ENCODE data around the gene KIAA0825.

KIAA0825 gene

DNA sequence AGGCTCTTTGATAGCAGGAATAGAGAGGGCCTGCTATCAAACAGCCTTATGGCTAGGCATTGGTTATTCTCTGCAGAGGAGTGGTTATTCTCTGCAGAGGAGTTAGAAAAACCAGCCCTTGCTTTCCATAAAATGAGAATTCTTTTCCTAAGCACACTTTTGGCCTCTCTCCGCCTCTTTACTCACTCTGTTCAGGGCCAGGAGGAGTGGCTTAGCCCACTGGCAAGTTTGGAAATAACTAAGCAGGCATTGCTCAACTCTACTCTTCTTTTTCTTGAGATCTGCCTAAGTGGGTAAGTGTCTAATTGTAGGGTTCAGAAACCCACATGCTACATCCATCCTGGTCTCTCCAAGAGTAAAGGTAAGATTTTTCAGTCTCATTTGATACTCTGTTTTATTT is 341.7 kb downstream of the KIAA0825 start:
- DNase-seq (ENCODE audit: low read depth), result no peak
- TF ChIP-seq, protein P1, sequence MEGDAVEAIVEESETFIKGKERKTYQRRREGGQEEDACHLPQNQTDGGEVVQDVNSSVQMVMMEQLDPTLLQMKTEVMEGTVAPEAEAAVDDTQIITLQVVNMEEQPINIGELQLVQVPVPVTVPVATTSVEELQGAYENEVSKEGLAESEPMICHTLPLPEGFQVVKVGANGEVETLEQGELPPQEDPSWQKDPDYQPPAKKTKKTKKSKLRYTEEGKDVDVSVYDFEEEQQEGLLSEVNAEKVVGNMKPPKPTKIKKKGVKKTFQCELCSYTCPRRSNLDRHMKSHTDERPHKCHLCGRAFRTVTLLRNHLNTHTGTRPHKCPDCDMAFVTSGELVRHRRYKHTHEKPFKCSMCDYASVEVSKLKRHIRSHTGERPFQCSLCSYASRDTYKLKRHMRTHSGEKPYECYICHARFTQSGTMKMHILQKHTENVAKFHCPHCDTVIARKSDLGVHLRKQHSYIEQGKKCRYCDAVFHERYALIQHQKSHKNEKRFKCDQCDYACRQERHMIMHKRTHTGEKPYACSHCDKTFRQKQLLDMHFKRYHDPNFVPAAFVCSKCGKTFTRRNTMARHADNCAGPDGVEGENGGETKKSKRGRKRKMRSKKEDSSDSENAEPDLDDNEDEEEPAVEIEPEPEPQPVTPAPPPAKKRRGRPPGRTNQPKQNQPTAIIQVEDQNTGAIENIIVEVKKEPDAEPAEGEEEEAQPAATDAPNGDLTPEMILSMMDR (conservative IDR thresholded peaks at IDR 0.05; ENCODE audit: low read depth, low read length), result no peak

DNA sequence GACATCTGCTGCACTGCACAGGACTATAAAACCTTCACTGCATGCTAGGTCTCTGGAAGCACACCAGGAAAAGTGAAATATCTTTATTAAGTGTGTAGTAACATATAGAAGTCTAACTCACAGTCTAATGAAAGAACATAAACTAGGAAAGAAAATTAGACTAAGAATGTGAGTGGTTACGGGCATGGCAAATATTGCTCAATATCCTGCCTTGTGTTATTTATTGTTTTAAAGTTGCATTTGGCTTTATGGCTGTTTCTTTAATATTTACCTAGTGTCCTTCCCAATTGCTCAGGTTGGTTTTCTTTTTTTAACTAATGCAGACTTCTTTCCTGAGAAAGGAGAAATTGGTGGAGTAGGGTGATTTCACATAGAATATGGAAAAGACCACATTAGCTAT is 342.4 kb downstream of the KIAA0825 start:
- TF ChIP-seq, protein P1 (conservative IDR thresholded peaks at IDR 0.05; ENCODE audit: low read depth, low read length), result no peak
- H3K4me3 ChIP-seq (ENCODE audit: low read length), result no peak overlapping the region
- no peak for DNase-seq (ENCODE audit: low read depth)

More for the DNA sequence above, 341.7 kb downstream of the KIAA0825 start:
- H3K4me3 ChIP-seq (ENCODE audit: low read length), result no peak overlapping the region

DNA sequence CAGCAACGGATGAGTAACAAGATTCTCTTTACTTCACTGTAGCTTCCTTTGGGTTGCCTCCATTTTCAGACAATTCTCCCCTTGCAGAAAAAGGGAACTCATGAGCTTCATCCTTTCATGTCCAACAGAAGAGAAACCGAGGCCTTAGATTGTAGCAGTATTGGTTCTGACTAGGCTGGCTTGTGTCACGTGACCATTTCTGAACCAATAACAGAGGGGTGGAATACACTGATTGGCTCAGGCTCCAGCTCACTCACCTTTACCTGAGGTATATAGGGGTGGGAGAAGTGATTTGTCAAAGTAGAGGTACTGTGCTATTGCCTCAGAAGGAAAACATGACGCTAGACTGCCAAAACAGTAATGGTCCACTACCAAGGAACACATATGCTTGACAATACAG is 343.7 kb downstream of the KIAA0825 start:
- DNase-seq (ENCODE audit: low read depth), result no peak
- H3K4me3 ChIP-seq (ENCODE audit: low read length), result no peak overlapping the region
- TF ChIP-seq, protein P1 (conservative IDR thresholded peaks at IDR 0.05; ENCODE audit: low read depth, low read length), result no peak

DNA sequence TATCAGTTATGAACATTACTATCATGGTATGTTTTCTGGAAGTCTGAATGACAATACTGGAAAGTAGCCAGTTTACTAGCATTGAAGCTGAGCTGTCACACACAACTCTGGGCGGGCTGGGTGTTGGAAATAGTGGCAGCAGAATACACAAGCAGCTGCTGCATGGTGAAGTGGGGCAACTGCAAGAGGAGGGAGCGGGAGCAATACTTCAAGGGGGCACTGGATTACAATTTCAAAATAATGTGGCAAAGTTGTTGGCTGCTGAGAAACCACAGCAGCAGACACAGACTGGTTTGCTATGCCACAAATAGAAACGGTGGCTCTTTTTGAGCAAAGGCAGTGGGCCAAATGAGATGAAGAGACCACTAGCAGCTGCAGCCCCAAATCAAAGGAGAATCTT is 350.2 kb downstream of the KIAA0825 start:
- TF ChIP-seq, protein P1 (conservative IDR thresholded peaks at IDR 0.05; ENCODE audit: low read depth, low read length), result no peak
- DNase-seq (ENCODE audit: low read depth), result no peak
- no peak overlapping the region for H3K4me3 ChIP-seq (ENCODE audit: low read length)

DNA sequence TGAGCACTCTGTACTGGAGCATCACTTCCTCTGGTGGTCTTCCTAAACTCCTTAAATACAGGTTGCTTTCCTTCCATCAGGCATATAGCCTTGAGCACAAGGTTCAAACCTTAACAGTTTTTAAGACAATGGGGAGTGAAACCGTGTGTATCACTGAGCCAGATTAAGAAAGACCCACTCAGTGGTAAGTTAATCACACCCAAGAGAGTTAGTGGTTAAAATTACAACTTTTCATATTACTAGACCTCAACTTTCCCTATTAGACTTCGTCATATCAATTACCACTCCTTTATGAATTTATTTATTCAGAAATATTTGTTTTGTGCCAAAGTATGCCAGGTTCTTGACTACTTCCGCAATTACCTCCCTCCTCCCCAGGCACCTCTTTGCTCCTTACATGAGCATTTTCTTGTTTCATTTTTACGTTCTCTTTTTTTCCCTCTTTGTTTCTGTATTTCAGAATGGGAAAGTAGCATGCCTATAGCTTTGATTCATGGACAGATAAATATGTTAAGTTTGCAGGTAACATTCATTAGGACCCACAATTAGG is 351.0 kb downstream of the KIAA0825 start:
- TF ChIP-seq, protein P1 (conservative IDR thresholded peaks at IDR 0.05; ENCODE audit: low read depth, low read length), result no peak
- no peak for DNase-seq (ENCODE audit: low read depth)
- no peak overlapping the region for H3K4me3 ChIP-seq (ENCODE audit: low read length)

DNA sequence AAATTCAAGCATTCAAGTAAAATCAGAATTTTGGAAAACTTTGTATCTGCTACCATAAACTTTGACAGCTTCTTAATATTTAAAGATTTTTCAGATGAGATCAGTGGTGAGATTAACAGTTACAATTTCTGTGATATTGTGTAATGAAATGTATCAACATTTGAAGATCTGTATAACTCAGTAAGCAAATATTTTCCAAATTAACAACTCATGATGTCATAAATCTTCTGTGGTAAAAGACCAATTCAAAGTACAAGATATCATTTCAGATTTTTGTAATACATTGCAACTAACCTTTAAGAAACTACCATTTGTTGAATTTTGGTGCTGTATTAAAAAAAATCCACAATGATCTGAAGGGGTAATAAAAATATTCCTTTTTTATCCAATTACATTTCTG is 352.2 kb downstream of the KIAA0825 start:
- H3K4me3 ChIP-seq (ENCODE audit: low read length), result no peak overlapping the region
- TF ChIP-seq, protein P1 (conservative IDR thresholded peaks at IDR 0.05; ENCODE audit: low read depth, low read length), result no peak
- no peak for DNase-seq (ENCODE audit: low read depth)

DNA sequence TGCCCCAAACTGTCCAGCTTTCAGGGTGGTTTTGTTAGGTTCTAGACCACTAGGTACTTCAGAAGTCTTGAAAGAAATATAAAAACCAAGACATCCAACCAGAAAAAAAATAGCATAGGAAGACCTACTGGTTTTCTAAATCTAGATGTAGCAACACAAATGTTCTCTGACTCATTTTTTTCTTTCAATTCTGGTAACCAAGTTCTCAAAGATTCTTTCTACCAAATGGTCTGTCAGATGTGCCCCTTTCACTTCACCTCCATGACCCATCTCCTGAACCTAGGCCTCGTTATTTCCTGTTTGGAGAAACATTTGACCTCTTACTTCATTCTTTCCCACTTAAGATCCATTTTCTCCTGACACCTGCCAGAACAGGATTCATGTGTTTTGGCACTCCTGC is 355.3 kb downstream of the KIAA0825 start:
- no peak overlapping the region for H3K4me3 ChIP-seq (ENCODE audit: low read length)
- TF ChIP-seq, protein P1 (conservative IDR thresholded peaks at IDR 0.05; ENCODE audit: low read depth, low read length), result no peak
- no peak for DNase-seq (ENCODE audit: low read depth)

Measured in retinal pigment epithelial cell (primary cell).